Right atrium auricular region (tissue), 2 donors: ENCODE data around the gene MEGF6. TPM values are rescaled to one million over a fixed set of nuclear protein-coding genes. Genes with fewer than 3 reads are reported as not detected.

Experiments
- DNase-seq: peaks from one replicate; pipeline ENCODE4 v3.0.0-alpha.2; 2019; ENCODE audit warnings: low spot score
- H3K27ac ChIP-seq, 2 donors: fragments of 200-600 bp; sonication (generic); 1 replicate in 1 of 2; 2 replicates in 1 of 2; pipeline ENCODE4 v1.5.1; 2016 to 2019
- H3K27me3 ChIP-seq, 2 donors: fragments of 200-600 bp; sonication (generic); one replicate each; pipeline versions ENCODE4 v1.5.1 to v1.6.0; 2017 to 2019
- H3K36me3 ChIP-seq: fragments of 200-600 bp; sonication (generic); one replicate; pipeline ENCODE4 v1.5.1; 2016
- H3K4me1 ChIP-seq, 2 donors: fragments of 200-600 bp; sonication (generic); one replicate each; pipeline versions ENCODE4 v1.5.1 to v1.6.0; 2017 to 2019
- H3K4me3 ChIP-seq, 2 donors: fragments of 200-600 bp; sonication (generic); 1 replicate in 1 of 2; 2 replicates in 1 of 2; pipeline ENCODE4 v1.5.1; 2017 to 2019; ENCODE audit warnings: mild to moderate bottlenecking in 1 of 2, moderate library complexity in 1 of 2
- H3K9me3 ChIP-seq, 2 donors: fragments of 200-600 bp; sonication (generic); one replicate each; pipeline ENCODE4 v1.5.1; 2019
- total RNA-seq, 2 donors: library from RNA; depleted of rRNA; stranded (reverse); fragments of >200 nt; gene quantifications; one replicate each; pipeline ENCODE4 v1.1.0, GENCODE V29; 2016
- TF ChIP-seq, protein P1 (sequence below), 2 donors: fragments of 200-600 bp; sonication (generic); IDR thresholded peaks; one replicate each; pipeline ENCODE4 v1.5.1; 2019; ENCODE audit warnings: antibody characterized with exemption in 2 of 2

MEGF6 gene
- total RNA-seq, 2 donors from 2014 or later = 14.9 to 32.6 TPM

DNA sequence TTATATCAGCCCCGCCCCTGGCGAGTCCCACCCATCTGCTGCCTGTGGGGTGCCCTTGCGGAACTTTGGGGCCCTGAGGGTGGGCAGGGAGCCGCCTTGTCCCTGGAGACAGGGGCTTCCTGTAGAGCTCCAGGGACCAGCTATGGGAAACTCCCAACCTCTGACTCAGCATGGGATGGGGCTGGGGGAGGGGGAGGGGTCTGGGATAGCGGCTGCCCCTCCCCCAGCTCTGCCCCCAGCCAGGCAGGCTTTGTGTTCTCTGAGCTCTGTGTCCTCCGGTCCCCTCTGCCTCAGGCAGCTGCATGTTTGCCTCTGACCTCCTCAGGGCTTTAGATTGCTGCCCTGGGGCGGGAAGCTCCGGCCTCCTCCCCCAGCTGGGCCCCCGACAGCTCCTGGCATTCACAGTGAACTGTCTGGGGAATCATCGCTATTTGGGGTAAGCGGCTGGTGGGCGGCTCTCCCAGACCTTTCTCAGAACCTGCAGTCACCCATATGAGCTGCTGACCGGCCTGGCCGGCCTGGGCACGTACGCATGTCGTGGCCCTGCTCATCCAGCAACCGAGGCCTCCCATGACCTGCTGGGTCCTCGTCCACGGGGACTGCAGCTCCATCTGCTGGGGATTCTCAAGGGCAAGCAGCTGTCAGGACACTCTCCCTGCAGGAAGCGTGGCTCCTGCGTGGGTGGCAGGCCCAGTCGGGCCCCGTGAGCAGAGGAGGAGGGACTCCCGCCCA, 139.8 kb downstream of the MEGF6 start:
- DNase-seq = no peak
- no peak overlapping the region for H3K27ac ChIP-seq
- H3K4me3 ChIP-seq = no peak overlapping the region
- H3K36me3 ChIP-seq = no peaks in the 10 kb centered on the region
- TF ChIP-seq, protein P1, sequence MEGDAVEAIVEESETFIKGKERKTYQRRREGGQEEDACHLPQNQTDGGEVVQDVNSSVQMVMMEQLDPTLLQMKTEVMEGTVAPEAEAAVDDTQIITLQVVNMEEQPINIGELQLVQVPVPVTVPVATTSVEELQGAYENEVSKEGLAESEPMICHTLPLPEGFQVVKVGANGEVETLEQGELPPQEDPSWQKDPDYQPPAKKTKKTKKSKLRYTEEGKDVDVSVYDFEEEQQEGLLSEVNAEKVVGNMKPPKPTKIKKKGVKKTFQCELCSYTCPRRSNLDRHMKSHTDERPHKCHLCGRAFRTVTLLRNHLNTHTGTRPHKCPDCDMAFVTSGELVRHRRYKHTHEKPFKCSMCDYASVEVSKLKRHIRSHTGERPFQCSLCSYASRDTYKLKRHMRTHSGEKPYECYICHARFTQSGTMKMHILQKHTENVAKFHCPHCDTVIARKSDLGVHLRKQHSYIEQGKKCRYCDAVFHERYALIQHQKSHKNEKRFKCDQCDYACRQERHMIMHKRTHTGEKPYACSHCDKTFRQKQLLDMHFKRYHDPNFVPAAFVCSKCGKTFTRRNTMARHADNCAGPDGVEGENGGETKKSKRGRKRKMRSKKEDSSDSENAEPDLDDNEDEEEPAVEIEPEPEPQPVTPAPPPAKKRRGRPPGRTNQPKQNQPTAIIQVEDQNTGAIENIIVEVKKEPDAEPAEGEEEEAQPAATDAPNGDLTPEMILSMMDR (IDR thresholded peaks at IDR 0.05) = peak in 1 of 2 donors; percentile 64
- H3K9me3 ChIP-seq = no peaks in the 10 kb centered on the region
- no peaks in the 10 kb centered on the region for H3K27me3 ChIP-seq
- H3K4me1 ChIP-seq = peaks cover 0 to 12% of the 10 kb centered on the region in 2 donors

DNA sequence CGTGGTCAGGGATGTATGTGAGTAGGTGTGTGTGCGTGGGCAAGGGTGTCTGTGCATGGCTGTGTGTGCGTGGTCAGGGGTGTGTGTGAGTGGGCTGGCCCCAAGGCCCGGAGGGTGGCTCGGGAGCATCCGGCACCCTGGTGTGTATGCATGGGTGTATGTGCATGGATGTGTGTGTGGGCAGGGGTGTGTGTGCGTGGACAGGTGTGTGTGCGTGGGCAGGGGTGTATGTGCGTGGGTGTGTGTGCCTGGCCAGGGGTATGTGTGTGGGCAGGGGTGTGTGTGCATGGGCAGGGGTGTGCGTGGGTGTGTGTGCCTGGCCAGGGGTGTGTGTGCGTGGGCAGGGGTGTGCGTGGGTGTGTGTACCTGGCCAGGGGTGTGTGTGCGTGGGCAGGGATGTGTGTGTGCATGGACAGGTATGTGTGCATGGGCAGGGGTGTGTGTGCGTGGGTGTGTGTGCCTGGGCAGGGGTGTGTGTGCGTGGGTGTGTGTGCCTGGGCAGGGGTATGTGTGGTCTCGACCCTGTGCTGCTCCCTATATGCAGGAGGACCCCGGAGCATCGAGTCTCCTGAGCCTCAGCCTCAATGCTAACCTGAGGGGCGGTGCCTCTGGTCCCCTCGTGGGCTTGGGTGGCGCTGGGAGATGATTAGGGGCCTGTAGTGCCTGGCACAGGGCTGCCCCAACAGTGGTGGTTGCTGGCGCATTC, 140.5 kb downstream of the MEGF6 start:
- H3K36me3 ChIP-seq = no peaks in the 10 kb centered on the region
- no peaks in the 10 kb centered on the region for H3K27me3 ChIP-seq
- TF ChIP-seq, protein P1 (IDR thresholded peaks at IDR 0.05) = no peak
- no peak for DNase-seq
- no peak overlapping the region for H3K27ac ChIP-seq
- no peak overlapping the region for H3K4me3 ChIP-seq
- peaks cover 0 to 12% of the 10 kb centered on the region in 2 donors for H3K4me1 ChIP-seq
- H3K9me3 ChIP-seq = no peaks in the 10 kb centered on the region

DNA sequence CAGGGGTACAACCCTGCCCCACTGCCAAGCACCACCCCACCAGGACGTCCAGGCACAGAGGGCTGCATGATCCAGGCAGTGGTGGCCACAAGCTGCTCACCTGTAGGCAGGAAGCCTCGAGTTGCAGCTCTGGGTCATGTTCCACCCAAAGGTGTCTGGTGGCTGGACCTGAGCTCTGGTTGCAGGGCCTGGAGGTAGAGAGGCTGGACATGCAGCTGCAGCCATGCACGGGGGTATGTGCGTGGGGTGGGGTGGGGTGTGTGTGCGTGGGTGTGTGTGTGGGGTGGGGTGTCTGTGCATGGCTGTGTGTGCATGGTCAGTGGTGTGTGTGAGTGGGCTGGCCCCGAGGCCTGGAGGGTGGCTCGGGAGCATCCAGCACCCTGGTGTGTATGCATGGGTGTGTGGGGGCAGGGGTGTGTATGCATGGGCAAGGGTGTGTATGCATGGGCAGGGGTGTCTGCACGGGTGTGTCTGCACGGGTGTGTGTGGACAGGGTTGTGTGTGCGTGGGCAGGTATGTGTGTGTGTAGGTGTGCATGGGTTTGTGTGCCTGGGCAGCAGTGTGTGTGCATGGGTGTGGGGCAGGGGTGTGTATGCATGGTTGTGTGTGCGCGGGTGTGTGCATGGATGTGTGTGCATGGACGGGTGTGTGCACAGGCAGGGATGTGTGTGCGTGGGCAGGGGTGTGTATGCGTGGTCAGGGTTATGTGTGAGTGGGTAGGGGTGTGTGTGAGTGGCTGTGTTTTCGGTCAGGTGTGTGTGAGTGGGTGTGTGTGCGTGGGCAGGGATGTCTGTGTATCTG, 141.3 kb downstream of the MEGF6 start:
- no peaks in the 10 kb centered on the region for H3K36me3 ChIP-seq
- H3K27me3 ChIP-seq = no peaks in the 10 kb centered on the region
- no peak for DNase-seq
- no peaks in the 10 kb centered on the region for H3K9me3 ChIP-seq
- no peak overlapping the region for H3K4me3 ChIP-seq
- H3K4me1 ChIP-seq = peaks cover 0 to 12% of the 10 kb centered on the region in 2 donors
- TF ChIP-seq, protein P1 (IDR thresholded peaks at IDR 0.05) = no peak
- H3K27ac ChIP-seq = no peak overlapping the region

DNA sequence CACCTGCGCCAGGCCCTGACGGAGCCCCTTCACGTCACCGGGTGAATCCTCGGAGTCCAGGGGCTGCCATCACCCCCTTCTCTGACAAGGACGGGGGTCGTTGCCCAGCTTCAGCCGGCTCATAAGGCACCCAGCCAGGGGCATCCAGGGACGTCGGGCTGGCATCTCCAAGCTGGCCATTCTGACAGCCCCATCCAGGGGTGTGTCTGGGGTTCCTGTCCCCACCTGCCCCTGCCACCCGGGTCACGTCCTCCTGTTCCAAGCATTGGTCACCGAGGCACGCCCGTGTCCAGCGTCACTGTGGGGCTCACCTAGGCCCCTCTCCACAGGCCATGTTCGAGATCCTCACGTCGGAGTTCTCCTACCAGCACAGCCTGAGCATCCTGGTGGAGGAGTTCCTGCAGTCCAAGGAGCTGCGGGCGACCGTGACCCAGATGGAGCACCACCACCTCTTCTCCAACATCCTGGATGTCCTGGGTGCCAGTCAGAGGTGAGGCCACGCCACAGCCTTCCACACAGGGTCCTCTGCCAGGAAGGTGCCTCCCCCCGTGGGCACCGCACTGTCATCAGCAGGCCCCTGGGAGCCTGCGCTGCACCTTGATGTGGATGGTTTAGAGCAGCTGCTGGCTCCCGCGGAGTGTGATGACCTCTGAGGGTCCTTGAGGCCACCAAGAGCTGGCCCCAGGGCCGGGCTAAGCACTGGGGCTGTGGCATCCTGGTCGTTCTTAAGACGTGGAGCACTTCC, 142.0 kb downstream of the MEGF6 start:
- peaks cover 0 to 12% of the 10 kb centered on the region in 2 donors for H3K4me1 ChIP-seq
- no peaks in the 10 kb centered on the region for H3K27me3 ChIP-seq
- no peaks in the 10 kb centered on the region for H3K9me3 ChIP-seq
- no peak overlapping the region for H3K27ac ChIP-seq
- H3K36me3 ChIP-seq = no peaks in the 10 kb centered on the region
- TF ChIP-seq, protein P1 (IDR thresholded peaks at IDR 0.05) = no peak
- no peak for DNase-seq
- H3K4me3 ChIP-seq = no peak overlapping the region
